T-helper 2 cell treated with Interferon-gamma antibody and Interleukin-4, amounts not matched to agents 5 μg/mL and 100 μg/mL, for 36 hours (primary cell): ENCODE measurements around the gene RAB9A.

Experiments used
- DNase-seq: peaks from one replicate; pipeline ENCODE4 v3.0.0; 2021; ENCODE audit warnings: low spot score
- H3K27ac Mint-ChIP-seq: one replicate; pipeline ENCODE4 v1.8.0; 2021; ENCODE audit warnings: mild to moderate bottlenecking, mixed read lengths
- H3K27me3 Mint-ChIP-seq: one replicate; pipeline ENCODE4 v1.8.0; 2021; ENCODE audit warnings: low read depth, mixed read lengths
- H3K36me3 Mint-ChIP-seq: one replicate; pipeline ENCODE4 v1.8.0; 2021; ENCODE audit warnings: low read depth, mixed read lengths
- H3K4me1 Mint-ChIP-seq: one replicate; pipeline ENCODE4 v1.8.0; 2021; ENCODE audit warnings: low read depth, mixed read lengths
- H3K4me3 Mint-ChIP-seq: one replicate; pipeline ENCODE4 v1.8.0; 2022; ENCODE audit warnings: mild to moderate bottlenecking, moderate library complexity, mixed read lengths
- H3K9me3 Mint-ChIP-seq: one replicate; pipeline ENCODE4 v1.8.0; 2021; ENCODE audit warnings: mixed read lengths

Gene RAB9A

DNA sequence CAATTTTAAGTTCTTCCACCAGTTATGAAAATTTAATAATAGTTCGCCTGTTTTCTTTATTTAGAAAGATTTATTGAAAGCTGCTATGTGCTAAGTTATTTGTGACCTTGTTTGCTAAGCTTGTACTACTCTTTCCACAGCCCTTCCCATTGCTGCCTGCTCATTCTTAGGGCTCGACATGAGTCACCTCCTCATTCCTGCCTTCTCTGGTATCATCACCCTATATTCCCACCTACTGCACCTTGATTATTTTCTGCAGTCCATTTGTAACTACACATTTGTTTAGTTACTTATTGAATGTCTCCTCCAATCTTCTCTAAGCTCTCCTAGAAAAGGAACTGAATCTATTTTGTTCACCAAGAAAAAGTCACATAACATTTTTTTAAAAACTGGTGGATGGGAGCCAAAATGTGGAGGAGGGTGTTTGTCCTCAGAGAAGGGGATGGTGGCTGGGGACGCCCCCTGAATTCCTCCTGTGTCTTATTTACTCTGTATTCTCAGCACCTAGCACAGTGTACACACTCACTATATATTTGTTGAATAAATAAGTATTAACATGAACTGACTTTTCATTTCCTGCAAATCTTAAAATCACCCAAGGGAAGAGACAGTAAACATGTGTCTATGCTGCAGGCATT, 3.7 kb upstream of the RAB9A start:
- Mint-ChIP-seq H3K4me1 (peaks cover 7% of the 10 kb centered on the region), H3K27ac (peak overlapping the region; percentile 37), H3K36me3 (peaks cover 13% of the 10 kb centered on the region), H3K27me3 (no peaks in the 10 kb centered on the region), H3K4me3 (no peak overlapping the region), H3K9me3 (no peaks in the 10 kb centered on the region)
- DNase-seq: no peak

DNA sequence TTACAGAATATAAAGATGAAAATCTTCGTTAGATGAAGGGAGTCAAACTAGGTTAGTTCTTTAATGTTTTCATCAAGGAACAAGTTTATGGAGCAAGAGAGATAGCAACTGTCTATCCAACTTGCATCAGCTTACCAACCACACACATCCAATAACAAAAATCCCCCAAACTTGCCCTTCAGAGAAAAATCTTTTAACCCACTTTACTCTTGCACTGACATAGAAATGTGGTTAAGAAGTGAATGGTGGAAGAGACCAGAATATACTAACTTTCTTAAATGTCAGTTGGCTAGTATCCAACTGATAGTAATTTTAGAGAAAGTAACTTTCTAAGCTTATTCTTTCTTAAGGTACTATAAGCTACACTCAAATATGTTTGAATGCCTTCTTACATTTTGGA, 1.7 kb upstream of the RAB9A start:
- DNase-seq: no peak
- H3K9me3 Mint-ChIP-seq: no peaks in the 10 kb centered on the region
- peaks cover 9% of the 10 kb centered on the region for H3K36me3 Mint-ChIP-seq
- no peaks in the 10 kb centered on the region for H3K27me3 Mint-ChIP-seq
- peaks cover 15% of the 10 kb centered on the region for H3K4me1 Mint-ChIP-seq
- H3K27ac Mint-ChIP-seq: peak overlapping the region; percentile 6
- no peak overlapping the region for H3K4me3 Mint-ChIP-seq

DNA sequence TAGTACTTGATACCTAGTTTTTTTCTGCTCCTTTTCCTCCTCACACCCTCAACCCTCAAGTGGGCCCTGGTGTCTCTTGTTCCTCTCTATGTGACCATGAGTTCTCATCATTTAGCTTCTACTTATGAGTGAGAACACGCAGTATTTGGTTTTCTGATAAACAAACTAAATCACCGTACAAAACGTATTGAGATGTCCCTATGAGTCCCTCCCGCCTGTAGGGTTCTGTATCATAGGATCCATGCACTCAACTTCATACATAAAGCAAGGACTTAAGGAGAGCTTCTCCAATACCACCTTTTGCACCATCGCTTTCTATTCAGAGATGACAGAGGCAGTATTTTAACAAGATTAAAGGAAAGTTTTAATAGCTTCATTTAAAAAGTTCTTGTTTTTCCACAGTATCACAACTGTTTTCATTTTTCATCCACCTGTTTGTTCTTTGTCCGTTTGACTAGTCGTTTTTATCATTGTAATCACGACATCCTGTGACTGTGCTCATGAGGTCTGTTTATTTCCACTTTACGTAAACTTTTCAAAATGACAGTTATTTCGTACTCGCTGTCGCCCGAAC, 457 bp upstream of the RAB9A start:
- peaks cover 9% of the 10 kb centered on the region for H3K36me3 Mint-ChIP-seq
- peaks cover 23% of the 10 kb centered on the region for H3K4me1 Mint-ChIP-seq
- no peaks in the 10 kb centered on the region for H3K9me3 Mint-ChIP-seq
- no peak for DNase-seq
- H3K4me3 Mint-ChIP-seq: peak overlapping the region; percentile 87
- H3K27me3 Mint-ChIP-seq: no peaks in the 10 kb centered on the region
- peak overlapping the region; percentile 95 for H3K27ac Mint-ChIP-seq

DNA sequence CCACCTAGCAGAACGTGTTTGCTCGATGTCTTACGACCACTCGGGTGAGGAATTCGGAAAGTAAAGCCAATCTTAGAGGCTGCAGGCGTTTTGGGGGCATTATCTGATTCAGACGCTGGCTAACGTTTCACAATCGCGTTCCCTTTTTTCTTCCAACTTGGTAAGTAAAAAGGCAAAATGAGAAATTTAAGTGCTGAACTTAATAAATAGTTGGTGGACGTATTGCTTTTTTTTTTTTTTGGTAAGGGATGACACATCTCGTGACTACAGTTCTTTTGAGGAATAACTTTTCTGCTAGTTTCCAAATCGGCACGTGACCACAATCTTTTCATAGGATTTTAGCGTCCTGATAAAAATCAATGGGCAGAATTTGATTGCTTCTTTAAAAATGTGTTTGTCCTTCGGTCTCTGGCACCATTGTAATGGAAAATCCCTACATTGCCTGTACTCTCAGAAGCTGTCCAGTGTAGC, 848 bp downstream of the RAB9A start:
- DNase-seq: no peak
- Mint-ChIP-seq H3K27me3 (no peaks in the 10 kb centered on the region), H3K27ac (peak overlapping the region; percentile 72), H3K36me3 (peaks cover 5% of the 10 kb centered on the region), H3K4me1 (peaks cover 26% of the 10 kb centered on the region), H3K4me3 (peak overlapping the region; percentile 87), H3K9me3 (no peaks in the 10 kb centered on the region)

DNA sequence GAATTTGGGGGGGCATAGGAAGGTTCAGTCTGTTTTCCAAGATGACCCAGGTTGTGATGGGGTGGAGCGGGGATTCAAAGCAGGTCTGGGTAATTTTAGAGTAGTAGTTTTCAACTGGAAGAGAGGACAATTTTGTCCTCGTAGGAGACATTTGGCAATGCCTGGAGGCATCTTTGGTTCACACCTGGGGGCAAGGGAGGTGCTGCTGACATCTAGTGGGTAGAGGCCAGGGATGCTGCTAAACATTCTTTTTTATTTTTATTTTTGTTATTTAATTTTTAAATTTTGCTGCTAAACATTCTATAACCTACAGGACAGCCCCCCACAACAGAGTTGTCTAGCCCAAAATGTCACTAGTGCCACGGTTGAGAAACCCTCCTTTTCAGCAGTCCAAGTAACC, 1.9 kb downstream of the RAB9A start:
- H3K4me1 Mint-ChIP-seq: peaks cover 28% of the 10 kb centered on the region
- DNase-seq: no peak
- peaks cover 4% of the 10 kb centered on the region for H3K36me3 Mint-ChIP-seq
- no peaks in the 10 kb centered on the region for H3K9me3 Mint-ChIP-seq
- no peaks in the 10 kb centered on the region for H3K27me3 Mint-ChIP-seq
- H3K27ac Mint-ChIP-seq: no peak overlapping the region
- peak overlapping the region; percentile 87 for H3K4me3 Mint-ChIP-seq

DNA sequence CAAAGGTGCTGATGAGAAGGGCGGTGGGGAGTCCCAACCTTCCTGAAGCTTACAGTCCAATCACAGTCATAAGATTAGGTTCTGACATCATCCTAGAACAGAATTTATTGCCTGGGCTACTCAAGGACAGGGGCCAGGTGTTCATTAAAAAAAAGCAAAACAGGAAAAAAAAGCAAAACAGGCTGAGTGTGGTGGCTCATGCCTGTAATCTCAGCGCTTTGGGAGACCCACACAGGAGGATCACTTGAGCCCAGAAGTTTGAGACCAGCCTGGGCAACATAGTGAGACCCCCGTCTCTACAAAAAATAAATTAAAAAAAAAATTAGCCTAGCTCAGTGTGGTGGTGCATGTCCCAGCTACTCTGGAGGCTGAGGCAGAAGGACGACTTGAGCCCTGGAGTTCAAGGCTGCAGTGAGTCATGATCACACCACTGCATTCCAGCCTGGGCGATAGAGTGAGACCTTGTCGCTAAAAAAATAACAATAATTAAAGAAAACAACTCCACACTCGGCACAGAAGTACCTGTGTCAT, 3.0 kb downstream of the RAB9A start:
- peaks cover 4% of the 10 kb centered on the region for H3K36me3 Mint-ChIP-seq
- no peak for DNase-seq
- H3K27ac Mint-ChIP-seq: no peak overlapping the region
- H3K27me3 Mint-ChIP-seq: no peaks in the 10 kb centered on the region
- no peaks in the 10 kb centered on the region for H3K9me3 Mint-ChIP-seq
- H3K4me1 Mint-ChIP-seq: peaks cover 31% of the 10 kb centered on the region
- no peak overlapping the region for H3K4me3 Mint-ChIP-seq

DNA sequence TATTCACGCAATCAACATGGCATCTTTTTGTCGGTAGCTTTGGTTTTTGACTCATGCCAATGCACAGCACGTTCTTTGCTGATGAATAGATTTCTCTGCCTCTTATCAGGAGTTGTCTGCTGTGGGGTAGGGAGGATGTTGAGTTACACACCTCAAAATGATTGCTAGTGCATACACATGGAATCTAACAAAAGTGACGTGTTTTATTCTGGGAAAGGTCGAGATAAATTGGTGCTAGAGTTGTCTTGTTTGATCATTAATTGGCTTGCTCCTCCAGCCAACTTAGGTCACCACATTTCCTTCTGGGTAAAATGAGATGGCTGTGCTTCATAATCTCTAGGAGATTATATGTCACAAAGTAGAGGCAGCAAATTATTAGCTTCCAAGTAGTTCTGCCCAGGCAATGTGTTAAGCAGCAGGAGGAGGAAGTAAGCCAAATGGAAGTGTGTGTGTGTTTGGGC, 3.9 kb downstream of the RAB9A start:
- H3K27ac Mint-ChIP-seq: no peak overlapping the region
- peak overlapping the region; percentile 8 for H3K4me3 Mint-ChIP-seq
- H3K4me1 Mint-ChIP-seq: peaks cover 35% of the 10 kb centered on the region

DNA sequence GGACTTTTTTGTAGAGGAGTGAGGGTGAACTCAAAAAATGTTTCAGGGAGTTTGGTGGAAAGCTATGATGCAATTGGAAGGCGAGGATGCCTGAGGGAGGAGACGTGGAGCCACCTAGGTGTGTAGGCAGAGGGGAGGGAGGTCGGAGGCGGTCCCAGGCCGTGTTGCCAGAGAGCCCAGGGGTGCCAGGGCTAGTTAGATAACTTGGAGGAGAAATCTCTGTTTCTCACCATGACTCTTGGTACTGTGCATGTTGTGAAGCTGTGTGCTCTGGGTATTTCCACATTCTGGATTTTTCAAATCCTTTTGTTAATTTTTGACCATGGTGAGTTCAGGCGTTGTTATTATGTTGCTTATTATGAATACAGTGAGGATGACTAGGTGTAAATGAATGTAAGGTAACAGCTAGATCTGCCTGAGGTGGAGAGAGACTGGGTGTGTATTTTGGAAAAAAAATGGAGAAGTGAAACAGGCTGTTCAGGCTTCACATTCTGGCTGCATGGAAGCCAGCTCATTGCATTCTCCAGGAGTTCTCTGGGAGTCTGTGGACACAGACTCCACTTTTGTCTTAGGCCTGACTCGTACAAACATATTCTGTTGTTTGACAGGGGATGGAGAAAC, 4.5 kb downstream of the RAB9A start:
- DNase-seq: no peak
- no peak overlapping the region for H3K27ac Mint-ChIP-seq
- H3K4me1 Mint-ChIP-seq: peaks cover 31% of the 10 kb centered on the region

More for the DNA sequence above, 3.9 kb downstream of the RAB9A start:
- Mint-ChIP-seq H3K36me3 (peaks cover 7% of the 10 kb centered on the region), H3K9me3 (no peaks in the 10 kb centered on the region), H3K27me3 (no peaks in the 10 kb centered on the region)
- no peak for DNase-seq

DNA sequence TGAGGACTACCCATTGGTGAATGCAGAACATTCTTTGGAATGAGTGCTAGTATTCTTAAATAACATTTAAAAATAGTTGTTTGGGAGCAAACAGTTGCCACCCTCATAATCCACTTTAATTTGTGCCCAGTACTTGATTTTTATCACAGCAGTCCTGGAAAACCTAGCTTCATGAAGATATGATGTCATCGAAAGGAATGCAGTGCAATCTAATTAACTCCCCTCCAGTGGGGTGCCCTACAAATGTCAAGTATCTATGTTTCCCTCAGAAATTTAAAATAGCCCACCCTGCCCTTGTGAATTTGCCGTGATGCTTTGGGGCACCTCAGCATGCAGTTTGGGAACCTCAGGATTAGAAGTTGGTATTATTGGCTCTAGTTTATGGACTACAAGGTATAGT, 5.4 kb downstream of the RAB9A start:
- Mint-ChIP-seq H3K4me3 (no peak overlapping the region), H3K4me1 (peaks cover 32% of the 10 kb centered on the region), H3K27me3 (no peaks in the 10 kb centered on the region), H3K36me3 (peaks cover 9% of the 10 kb centered on the region), H3K9me3 (no peaks in the 10 kb centered on the region), H3K27ac (no peak overlapping the region)
- DNase-seq: no peak

More for the DNA sequence above, 4.5 kb downstream of the RAB9A start:
- H3K9me3 Mint-ChIP-seq: no peaks in the 10 kb centered on the region
- no peaks in the 10 kb centered on the region for H3K27me3 Mint-ChIP-seq
- no peak overlapping the region for H3K4me3 Mint-ChIP-seq
- H3K36me3 Mint-ChIP-seq: peaks cover 7% of the 10 kb centered on the region

DNA sequence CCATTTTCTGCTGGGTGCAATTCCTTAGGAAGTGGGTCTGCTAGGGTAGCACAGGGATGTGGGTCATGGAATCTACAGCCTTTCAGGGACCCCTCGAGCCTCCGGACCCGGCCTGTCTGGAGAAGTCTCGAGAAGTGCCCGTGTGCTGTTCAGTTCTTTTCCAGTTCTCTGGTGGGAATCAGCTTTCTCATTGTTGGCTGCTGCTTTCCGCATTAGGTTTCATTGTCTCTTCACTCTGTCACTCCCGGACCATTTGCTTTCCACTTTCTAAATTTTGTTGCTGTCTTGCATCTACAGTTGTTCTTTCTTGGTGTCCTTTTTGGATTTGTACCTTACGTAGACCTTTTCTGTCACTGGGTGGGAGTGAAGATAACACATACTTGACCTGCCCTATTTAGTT, 6.1 kb downstream of the RAB9A start:
- Mint-ChIP-seq H3K9me3 (no peaks in the 10 kb centered on the region), H3K36me3 (peaks cover 11% of the 10 kb centered on the region), H3K27ac (no peak overlapping the region), H3K4me1 (peaks cover 34% of the 10 kb centered on the region), H3K27me3 (no peaks in the 10 kb centered on the region), H3K4me3 (no peak overlapping the region)
- no peak for DNase-seq

DNA sequence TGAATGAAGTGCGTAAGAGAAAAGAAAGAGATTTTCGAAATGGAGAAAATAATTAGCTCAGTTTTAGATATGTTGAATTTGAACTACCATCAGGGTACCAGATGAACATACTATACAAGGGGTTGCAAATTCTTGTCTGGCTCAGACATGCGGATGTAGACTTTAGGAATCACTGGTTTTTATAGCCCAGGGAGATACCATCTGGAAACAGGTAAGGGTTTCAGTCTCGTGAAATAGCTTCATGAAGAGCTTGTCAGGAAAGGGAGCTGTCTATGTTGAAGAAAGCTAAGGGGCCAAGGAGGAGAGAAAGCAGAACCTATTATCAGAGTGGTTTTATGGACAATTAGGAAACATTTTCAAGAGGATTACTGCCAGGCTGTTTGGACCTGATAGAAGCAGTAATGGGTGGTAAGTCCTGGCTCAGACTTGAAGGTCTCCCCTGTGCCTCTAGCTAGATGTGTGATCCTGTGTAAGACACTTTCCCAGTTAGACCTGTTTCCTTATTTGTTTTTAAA, 6.7 kb downstream of the RAB9A start:
- DNase-seq: no peak
- H3K9me3 Mint-ChIP-seq: no peaks in the 10 kb centered on the region
- no peak overlapping the region for H3K4me3 Mint-ChIP-seq
- H3K27me3 Mint-ChIP-seq: no peaks in the 10 kb centered on the region
- H3K4me1 Mint-ChIP-seq: peaks cover 29% of the 10 kb centered on the region
- H3K27ac Mint-ChIP-seq: no peak overlapping the region
- peaks cover 11% of the 10 kb centered on the region for H3K36me3 Mint-ChIP-seq

DNA sequence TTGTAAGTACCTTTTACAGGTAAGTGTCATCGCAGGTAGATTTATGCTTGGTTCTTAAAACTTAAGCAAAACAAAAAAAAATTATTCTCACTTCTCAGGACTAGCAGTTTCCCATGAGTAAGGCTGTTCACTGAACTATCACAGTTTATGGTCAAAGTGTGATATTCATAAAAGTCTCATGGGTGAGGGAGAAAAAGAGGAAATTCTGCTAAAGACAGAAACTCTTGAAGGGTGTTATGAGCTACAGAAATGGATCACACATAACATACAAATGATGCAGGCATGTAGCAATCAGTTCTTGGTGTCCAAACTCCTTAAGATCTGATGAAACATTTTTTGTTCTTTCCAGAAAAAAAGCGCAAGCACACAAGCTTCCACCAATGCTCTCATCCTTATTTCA, 8.5 kb downstream of the RAB9A start:
- no peaks in the 10 kb centered on the region for H3K27me3 Mint-ChIP-seq
- no peaks in the 10 kb centered on the region for H3K9me3 Mint-ChIP-seq
- H3K27ac Mint-ChIP-seq: no peak overlapping the region
- H3K4me1 Mint-ChIP-seq: peaks cover 36% of the 10 kb centered on the region
- H3K36me3 Mint-ChIP-seq: peaks cover 9% of the 10 kb centered on the region
- H3K4me3 Mint-ChIP-seq: no peak overlapping the region
- DNase-seq: no peak

DNA sequence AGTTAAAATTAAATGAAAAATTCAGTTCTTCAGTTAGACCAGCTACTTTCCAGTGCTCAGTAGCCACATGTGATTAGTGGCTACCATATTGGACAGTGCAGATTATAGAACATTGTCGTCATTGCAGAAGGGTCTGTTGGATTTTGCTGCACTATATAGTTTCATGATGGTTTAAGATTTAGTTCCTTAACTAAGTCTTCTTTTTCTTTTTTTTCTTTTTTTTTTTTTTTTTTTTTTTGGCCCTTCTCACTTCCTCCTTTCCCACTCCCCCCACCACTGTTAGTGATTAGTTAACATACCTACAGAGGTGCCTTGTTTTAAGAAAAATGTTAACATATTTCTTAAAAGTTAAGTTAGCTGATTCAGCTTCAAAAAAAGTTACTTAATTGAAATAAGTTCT, 9.0 kb downstream of the RAB9A start:
- no peak for DNase-seq
- H3K36me3 Mint-ChIP-seq: peaks cover 9% of the 10 kb centered on the region

DNA sequence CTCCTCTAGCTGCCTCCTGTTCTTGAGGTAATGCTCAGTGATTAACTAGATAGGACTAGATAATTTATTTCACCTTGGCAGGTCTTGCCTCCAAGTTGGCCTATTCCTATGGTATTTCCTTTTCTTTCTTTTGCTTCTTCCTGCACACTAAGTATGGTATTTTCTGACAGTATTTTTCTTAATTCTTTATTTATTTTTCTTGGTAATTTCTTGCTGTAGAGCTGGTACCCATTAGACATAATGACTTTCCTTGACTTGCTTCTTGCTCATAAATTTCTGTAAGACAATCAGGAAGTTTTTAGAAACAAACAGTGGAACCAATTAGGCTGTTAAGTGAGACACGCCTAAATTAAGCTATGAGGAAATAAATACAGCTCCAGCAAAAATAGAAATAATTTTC, 9.5 kb downstream of the RAB9A start:
- Mint-ChIP-seq H3K9me3 (no peaks in the 10 kb centered on the region), H3K36me3 (peaks cover 9% of the 10 kb centered on the region), H3K4me1 (peaks cover 29% of the 10 kb centered on the region), H3K27me3 (no peaks in the 10 kb centered on the region), H3K4me3 (no peak overlapping the region), H3K27ac (no peak overlapping the region)
- DNase-seq: no peak

More for the DNA sequence above, 9.0 kb downstream of the RAB9A start:
- no peak overlapping the region for H3K27ac Mint-ChIP-seq
- no peaks in the 10 kb centered on the region for H3K27me3 Mint-ChIP-seq
- H3K4me3 Mint-ChIP-seq: no peak overlapping the region
- no peaks in the 10 kb centered on the region for H3K9me3 Mint-ChIP-seq
- H3K4me1 Mint-ChIP-seq: peaks cover 31% of the 10 kb centered on the region
